NB4 (cell line): Measurements from ENCODE around the gene SLCO4A1.

Experiments
- MYC ChIP-seq: IDR thresholded peaks from 2 replicates; pipeline ENCODE4 v1.6.1; 2011; ENCODE audit warnings: low read depth, low read length
- POLR2A ChIP-seq: IDR thresholded peaks from 2 replicates; pipeline ENCODE4 v1.6.1; 2011; ENCODE audit warnings: mild to moderate bottlenecking; ENCODE audit not compliant: insufficient read length; ENCODE audit errors: extremely low read depth
- TF ChIP-seq, protein P1 (sequence below): IDR thresholded peaks from one replicate; pipeline ENCODE4 v1.5.1; 2012; ENCODE audit warnings: low read depth, low read length
- TF ChIP-seq, protein P2 (sequence below): IDR thresholded peaks from 2 replicates; pipeline ENCODE4 v1.6.1; 2011; ENCODE audit warnings: low read depth, low read length

DNA sequence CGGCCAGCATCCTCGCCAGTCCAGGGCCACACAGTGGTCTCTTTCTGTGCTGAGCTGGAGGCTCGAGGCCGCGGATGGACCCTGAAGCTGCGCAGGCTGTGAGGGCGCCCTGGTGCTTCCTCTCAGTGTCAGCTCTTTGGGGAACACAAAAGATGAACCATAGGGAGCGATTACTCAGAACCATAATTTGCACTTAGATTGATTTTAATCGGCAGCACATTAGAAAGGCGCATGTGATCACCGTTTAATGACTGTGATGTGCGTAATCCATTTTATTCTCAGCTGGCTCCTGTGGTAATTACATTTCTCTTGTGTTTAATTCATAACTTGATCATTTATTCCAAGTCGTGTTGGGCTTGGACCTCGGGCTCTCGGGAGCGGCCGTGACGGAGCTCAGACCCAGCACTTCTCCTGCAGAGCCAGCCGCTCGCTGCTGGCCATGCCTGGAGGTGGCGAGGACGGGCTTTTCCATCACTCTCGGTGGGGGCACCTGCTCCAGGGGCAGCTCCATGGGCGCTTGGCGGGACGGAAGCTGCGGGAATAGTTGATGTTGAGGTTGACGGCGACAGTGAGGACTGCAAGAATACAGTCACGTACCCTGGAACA, 40.7 kb downstream of the SLCO4A1 start:
- TF ChIP-seq, protein P1, sequence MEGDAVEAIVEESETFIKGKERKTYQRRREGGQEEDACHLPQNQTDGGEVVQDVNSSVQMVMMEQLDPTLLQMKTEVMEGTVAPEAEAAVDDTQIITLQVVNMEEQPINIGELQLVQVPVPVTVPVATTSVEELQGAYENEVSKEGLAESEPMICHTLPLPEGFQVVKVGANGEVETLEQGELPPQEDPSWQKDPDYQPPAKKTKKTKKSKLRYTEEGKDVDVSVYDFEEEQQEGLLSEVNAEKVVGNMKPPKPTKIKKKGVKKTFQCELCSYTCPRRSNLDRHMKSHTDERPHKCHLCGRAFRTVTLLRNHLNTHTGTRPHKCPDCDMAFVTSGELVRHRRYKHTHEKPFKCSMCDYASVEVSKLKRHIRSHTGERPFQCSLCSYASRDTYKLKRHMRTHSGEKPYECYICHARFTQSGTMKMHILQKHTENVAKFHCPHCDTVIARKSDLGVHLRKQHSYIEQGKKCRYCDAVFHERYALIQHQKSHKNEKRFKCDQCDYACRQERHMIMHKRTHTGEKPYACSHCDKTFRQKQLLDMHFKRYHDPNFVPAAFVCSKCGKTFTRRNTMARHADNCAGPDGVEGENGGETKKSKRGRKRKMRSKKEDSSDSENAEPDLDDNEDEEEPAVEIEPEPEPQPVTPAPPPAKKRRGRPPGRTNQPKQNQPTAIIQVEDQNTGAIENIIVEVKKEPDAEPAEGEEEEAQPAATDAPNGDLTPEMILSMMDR, result no peak
- TF ChIP-seq POLR2A (no peak), MYC (no peak)
- TF ChIP-seq, protein P2, sequence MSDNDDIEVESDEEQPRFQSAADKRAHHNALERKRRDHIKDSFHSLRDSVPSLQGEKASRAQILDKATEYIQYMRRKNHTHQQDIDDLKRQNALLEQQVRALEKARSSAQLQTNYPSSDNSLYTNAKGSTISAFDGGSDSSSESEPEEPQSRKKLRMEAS, result no peak
